Naive thymus-derived CD4-positive, alpha-beta T cell (primary cell): ENCODE measurements around the gene MIS18BP1. TPM values are rescaled to one million over a fixed set of nuclear protein-coding genes. Genes with fewer than 3 reads are reported as not detected.

ENCODE experiments used
- polyA plus RNA-seq, 2 donors: library from polyadenylated mRNA; unstranded; fragments of 300-500 nt; fragmentation: Illumina TruSeq; gene quantifications; one replicate each; pipeline ENCODE4 v1.2.3, GENCODE V29; 2021
- total RNA-seq, 6 experiments: library from RNA in 5 of 6; stranded (reverse) in 5 of 6; gene quantifications; 1 replicate in 5 of 6; 2 replicates in 1 of 6; pipeline ENCODE4 v1.2.3 and lab custom pipeline; 2021 to 2026

Gene MIS18BP1
- total and polyA plus RNA-seq, 7 experiments from 2014 or later = 12.6 to 64.9 (median 19.0) TPM

Other genes starting within 250 kb of the MIS18BP1 start
- 10 to 100 TPM; 46.2 to 81.8 (median 58.4) TPM for gene PRPF39, start 169.1 kb downstream of the MIS18BP1 start, total RNA-seq
- gene PRPF39, start 169.1 kb downstream of the MIS18BP1 start, polyA plus RNA-seq = 10 to 100 TPM; 10.5 to 13.7 TPM
- gene FKBP3, start 118.7 kb downstream of the MIS18BP1 start, total RNA-seq = 10 to 100 TPM; 31.7 to 66.2 (median 55.4) TPM
- 10 to 100 TPM; 48.9 to 82.6 TPM for gene FKBP3, start 118.7 kb downstream of the MIS18BP1 start, polyA plus RNA-seq
- gene FANCM, start 117.3 kb downstream of the MIS18BP1 start, total RNA-seq = 10 to 100 TPM in 2 of 5 experiments, 1 to 10 TPM in 3; 9.1 to 12.3 (median 9.8) TPM
- gene FANCM, start 117.3 kb downstream of the MIS18BP1 start, polyA plus RNA-seq = 1 to 10 TPM; 6.9 to 9.0 TPM